Measurements from ENCODE around the gene FRAS1.
"Not testable (repeated sequence)": the region's sequence is repeated elsewhere in the genome, so short reads cannot be mapped to it uniquely, and the experiment has no call there.

FRAS1 gene

GRCh38 chr4:78426972-78427371 lies 369.8 kb downstream of the FRAS1 start:
- no peak for DNase-seq (ENCODE audit: low read depth, low spot score)

- no peak for DNase-seq (ENCODE audit: low read depth, low spot score)
These were observed 371.9 kb downstream of the FRAS1 start for GRCh38 chr4:78428996-78429395.

GRCh38 chr4:78432896-78433295 lies 375.8 kb downstream of the FRAS1 start:
- no peak for DNase-seq (ENCODE audit: low read depth, low spot score)

- no peak for DNase-seq (ENCODE audit: low read depth, low spot score)
These were observed 380.5 kb downstream of the FRAS1 start for GRCh38 chr4:78437608-78438088.

- no peak for DNase-seq (ENCODE audit: low read depth, low spot score)
These were observed 382.2 kb downstream of the FRAS1 start for GRCh38 chr4:78439328-78439727.

- no peak for DNase-seq (ENCODE audit: low read depth, low spot score)
These were observed 384.6 kb downstream of the FRAS1 start for GRCh38 chr4:78441756-78442155.

GRCh38 chr4:78446619-78447018 lies 389.5 kb downstream of the FRAS1 start:
- no peak for DNase-seq (ENCODE audit: low read depth, low spot score)

GRCh38 chr4:78451407-78451806 lies 394.3 kb downstream of the FRAS1 start:
- no peak for DNase-seq (ENCODE audit: low read depth, low spot score)

GRCh38 chr4:78454016-78454415 lies 396.9 kb downstream of the FRAS1 start:
- DNase-seq (ENCODE audit: low read depth, low spot score): no peak

- DNase-seq (ENCODE audit: low read depth, low spot score): no peak
These were observed 400.6 kb downstream of the FRAS1 start for GRCh38 chr4:78457751-78458150.

GRCh38 chr4:78459327-78459726 lies 402.2 kb downstream of the FRAS1 start:
- DNase-seq (ENCODE audit: low read depth, low spot score): no peak

GRCh38 chr4:78460368-78460767 lies 403.2 kb downstream of the FRAS1 start:
- DNase-seq (ENCODE audit: low read depth, low spot score): no peak

GRCh38 chr4:78464265-78464664 lies 407.1 kb downstream of the FRAS1 start:
- DNase-seq (ENCODE audit: low read depth, low spot score): no peak

GRCh38 chr4:78467223-78467622 lies 410.1 kb downstream of the FRAS1 start:
- DNase-seq (ENCODE audit: low read depth, low spot score): not testable (repeated sequence)

GRCh38 chr4:78468272-78468671 lies 411.1 kb downstream of the FRAS1 start:
- no peak for DNase-seq (ENCODE audit: low read depth, low spot score)

GRCh38 chr4:78476108-78476704 lies 419.1 kb downstream of the FRAS1 start:
- DNase-seq (ENCODE audit: low read depth, low spot score): no peak

- no peak for DNase-seq (ENCODE audit: low read depth, low spot score)
These were observed 420.2 kb downstream of the FRAS1 start for GRCh38 chr4:78477276-78477675.

GRCh38 chr4:78478523-78478922 lies 421.4 kb downstream of the FRAS1 start:
- DNase-seq (ENCODE audit: low read depth, low spot score): no peak

GRCh38 chr4:78480286-78480685 lies 423.2 kb downstream of the FRAS1 start:
- no peak for DNase-seq (ENCODE audit: low read depth, low spot score)

GRCh38 chr4:78481180-78481579 lies 424.1 kb downstream of the FRAS1 start:
- no peak for DNase-seq (ENCODE audit: low read depth, low spot score)

GRCh38 chr4:78482281-78482680 lies 425.2 kb downstream of the FRAS1 start:
- no peak for DNase-seq (ENCODE audit: low read depth, low spot score)

GRCh38 chr4:78483811-78484210 lies 426.7 kb downstream of the FRAS1 start:
- no peak for DNase-seq (ENCODE audit: low read depth, low spot score)

GRCh38 chr4:78484574-78484973 lies 427.5 kb downstream of the FRAS1 start:
- no peak for DNase-seq (ENCODE audit: low read depth, low spot score)

GRCh38 chr4:78493731-78494130 lies 436.6 kb downstream of the FRAS1 start:
- no peak for DNase-seq (ENCODE audit: low read depth, low spot score)

Measured in activated CD4-positive, CD25-positive, alpha-beta regulatory T cell treated with anti-CD3 and anti-CD28 coated beads, Interleukin-2, amount 50 U/mL, for 16 hours (primary cell).